Gastrocnemius medialis (tissue), 4 donors: ENCODE results near the gene PRELID3B. TPM values are rescaled to one million over a fixed set of nuclear protein-coding genes. Genes with fewer than 3 reads are reported as not detected.

Experiments used
- ATAC-seq, 2 donors: fragments of 150-250 bp; one replicate each; pipeline ENCODE4 v1.9.1; 2016
- DNase-seq, 2 donors: peaks; one replicate each; pipeline ENCODE4 v3.0.0-alpha.2; 2019
- H3K27ac ChIP-seq, 4 donors: fragments of 200-600 bp; sonication (generic); 1 replicate in 1 of 4; 2 replicates in 3 of 4; pipeline ENCODE4 v1.5.1; 2016 to 2018; ENCODE audit warnings: mild to moderate bottlenecking in 2 of 4, moderate library complexity in 1 of 4
- H3K27me3 ChIP-seq, 3 donors: fragments of 200-600 bp; sonication (generic) in 2 of 3; 1 replicate in 1 of 3; 2 replicates in 2 of 3; pipeline versions ENCODE4 v1.5.1 to v1.6.0; 2016 to 2019; ENCODE audit warnings: mild to moderate bottlenecking in 1 of 3, moderate library complexity in 1 of 3
- H3K36me3 ChIP-seq, 2 donors: fragments of 200-600 bp; sonication (generic) in 1 of 2; one replicate each; pipeline ENCODE4 v1.5.1; 2017 to 2018
- H3K4me1 ChIP-seq, 2 donors: fragments of 200-600 bp; sonication (generic) in 1 of 2; one replicate each; pipeline ENCODE4 v1.5.1; 2016 to 2017; ENCODE audit warnings: mild to moderate bottlenecking in 2 of 2
- H3K4me3 ChIP-seq, 4 donors: fragments of 200-600 bp; sonication (generic) in 3 of 4; 1 replicate in 1 of 4; 2 replicates in 3 of 4; pipeline ENCODE4 v1.5.1; 2016 to 2019; ENCODE audit warnings: mild to moderate bottlenecking in 2 of 4
- H3K9me3 ChIP-seq, 3 donors: fragments of 200-600 bp; sonication (generic) in 2 of 3; 1 replicate in 1 of 3; 2 replicates in 2 of 3; pipeline ENCODE4 v1.5.1; 2016 to 2019
- POLR2A ChIP-seq, 2 donors: fragments of 450-650 bp; IDR thresholded peaks; one replicate each; pipeline ENCODE4 v1.6.1; 2017; ENCODE audit warnings: antibody characterized with exemption in 2 of 2, mild to moderate bottlenecking in 2 of 2, moderate library complexity in 2 of 2
- in situ Hi-C, 4 donors: fragments of 200-750 bp; cut with MboI; loops; one replicate each; pipeline versions ENCODE4 v1.15.0 to v1.8.0; 2017; ENCODE audit warnings: low sequenced_read_pairs in 4 of 4
- intact Hi-C: fragments of 100-400 bp; cut with DNase I; formaldehyde crosslinking; loops from one replicate; pipeline ENCODE4 v1.15.1; 2023; ENCODE audit warnings: low total_unique reads
- total RNA-seq, 4 donors: library from RNA; depleted of rRNA; stranded (reverse); fragments of >200 nt; gene quantifications; one replicate each; pipeline versions ENCODE4 v1.1.0 to v1.2.3, GENCODE V29; 2016
- TF ChIP-seq, protein P1 (sequence below), 5 experiments: fragments of 450-650 bp in 3 of 5; fragments of 200-600 bp in 2 of 5; sonication (generic) in 2 of 5; IDR thresholded peaks in 4 of 5; conservative IDR thresholded peaks in 1 of 5; 1 replicate in 4 of 5; 2 replicates in 1 of 5; pipeline ENCODE4 v1.5.1; 2016 to 2019; ENCODE audit warnings: antibody characterized with exemption in 5 of 5, mild to moderate bottlenecking in 3 of 5, moderate library complexity in 3 of 5

The PRELID3B gene
- total RNA-seq, 4 donors from 2014 or later, result 31.6 to 41.3 (median 35.1) TPM

DNA sequence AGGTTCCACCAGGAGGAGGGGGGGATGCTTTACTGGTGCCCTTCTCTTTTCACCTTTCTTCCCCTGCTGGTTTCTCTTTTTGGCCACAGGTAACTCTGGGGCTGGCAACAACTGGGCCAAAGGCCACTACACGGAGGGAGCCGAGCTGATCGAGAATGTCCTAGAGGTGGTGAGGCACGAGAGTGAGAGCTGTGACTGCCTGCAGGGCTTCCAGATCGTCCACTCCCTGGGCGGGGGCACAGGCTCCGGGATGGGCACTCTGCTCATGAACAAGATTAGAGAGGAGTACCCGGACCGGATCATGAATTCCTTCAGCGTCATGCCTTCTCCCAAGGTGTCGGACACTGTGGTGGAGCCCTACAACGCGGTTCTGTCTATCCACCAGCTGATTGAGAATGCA lies 19.0 kb downstream of the PRELID3B start:
- H3K27ac ChIP-seq, result no peak overlapping the region
- H3K4me1 ChIP-seq, result peaks cover 12 to 15% of the 10 kb centered on the region in 2 donors
- H3K27me3 ChIP-seq, result no peaks in the 10 kb centered on the region
- H3K36me3 ChIP-seq, result peaks cover 0 to 47% of the 10 kb centered on the region in 2 donors
- no peak for DNase-seq
- TF ChIP-seq POLR2A (IDR thresholded peaks at IDR 0.05), result no peak
- TF ChIP-seq, protein P1, sequence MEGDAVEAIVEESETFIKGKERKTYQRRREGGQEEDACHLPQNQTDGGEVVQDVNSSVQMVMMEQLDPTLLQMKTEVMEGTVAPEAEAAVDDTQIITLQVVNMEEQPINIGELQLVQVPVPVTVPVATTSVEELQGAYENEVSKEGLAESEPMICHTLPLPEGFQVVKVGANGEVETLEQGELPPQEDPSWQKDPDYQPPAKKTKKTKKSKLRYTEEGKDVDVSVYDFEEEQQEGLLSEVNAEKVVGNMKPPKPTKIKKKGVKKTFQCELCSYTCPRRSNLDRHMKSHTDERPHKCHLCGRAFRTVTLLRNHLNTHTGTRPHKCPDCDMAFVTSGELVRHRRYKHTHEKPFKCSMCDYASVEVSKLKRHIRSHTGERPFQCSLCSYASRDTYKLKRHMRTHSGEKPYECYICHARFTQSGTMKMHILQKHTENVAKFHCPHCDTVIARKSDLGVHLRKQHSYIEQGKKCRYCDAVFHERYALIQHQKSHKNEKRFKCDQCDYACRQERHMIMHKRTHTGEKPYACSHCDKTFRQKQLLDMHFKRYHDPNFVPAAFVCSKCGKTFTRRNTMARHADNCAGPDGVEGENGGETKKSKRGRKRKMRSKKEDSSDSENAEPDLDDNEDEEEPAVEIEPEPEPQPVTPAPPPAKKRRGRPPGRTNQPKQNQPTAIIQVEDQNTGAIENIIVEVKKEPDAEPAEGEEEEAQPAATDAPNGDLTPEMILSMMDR (IDR thresholded peaks at IDR 0.05 in 4 of 5, conservative IDR thresholded peaks at IDR 0.05 in 1 of 5), result no peak
- H3K9me3 ChIP-seq, result no peaks in the 10 kb centered on the region
- intact Hi-C loops, result no loop called here
- H3K4me3 ChIP-seq, result no peak overlapping the region
- in situ Hi-C loops, result no loop called here
- no peak for ATAC-seq

DNA sequence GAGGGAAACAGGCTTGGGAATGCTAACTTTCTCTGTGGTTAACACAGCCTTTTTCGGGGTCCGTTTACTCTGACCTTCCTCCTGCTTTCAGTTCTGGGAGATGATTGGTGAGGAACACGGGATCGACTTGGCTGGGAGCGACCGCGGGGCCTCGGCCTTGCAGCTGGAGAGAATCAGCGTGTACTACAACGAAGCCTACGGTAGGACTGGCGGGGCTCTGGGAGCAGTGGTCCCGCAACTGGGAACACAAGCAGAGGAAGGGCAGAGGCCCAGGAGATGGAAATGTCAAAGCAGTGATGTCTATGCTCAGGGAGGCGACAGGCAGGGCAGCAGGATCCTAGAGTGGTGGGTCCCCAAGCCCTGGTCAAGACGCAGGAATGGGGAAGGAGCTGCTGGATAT lies 19.8 kb downstream of the PRELID3B start:
- H3K27me3 ChIP-seq, result no peaks in the 10 kb centered on the region
- no peak for TF ChIP-seq POLR2A (IDR thresholded peaks at IDR 0.05)
- H3K4me1 ChIP-seq, result peaks cover 3 to 6% of the 10 kb centered on the region in 2 donors
- no peaks in the 10 kb centered on the region for H3K9me3 ChIP-seq
- in situ Hi-C loops, result no loop called here
- no peak for DNase-seq
- peaks cover 0 to 39% of the 10 kb centered on the region in 2 donors for H3K36me3 ChIP-seq
- intact Hi-C loops, result no loop called here
- no peak for ATAC-seq
- H3K27ac ChIP-seq, result no peak overlapping the region
- H3K4me3 ChIP-seq, result no peak overlapping the region

DNA sequence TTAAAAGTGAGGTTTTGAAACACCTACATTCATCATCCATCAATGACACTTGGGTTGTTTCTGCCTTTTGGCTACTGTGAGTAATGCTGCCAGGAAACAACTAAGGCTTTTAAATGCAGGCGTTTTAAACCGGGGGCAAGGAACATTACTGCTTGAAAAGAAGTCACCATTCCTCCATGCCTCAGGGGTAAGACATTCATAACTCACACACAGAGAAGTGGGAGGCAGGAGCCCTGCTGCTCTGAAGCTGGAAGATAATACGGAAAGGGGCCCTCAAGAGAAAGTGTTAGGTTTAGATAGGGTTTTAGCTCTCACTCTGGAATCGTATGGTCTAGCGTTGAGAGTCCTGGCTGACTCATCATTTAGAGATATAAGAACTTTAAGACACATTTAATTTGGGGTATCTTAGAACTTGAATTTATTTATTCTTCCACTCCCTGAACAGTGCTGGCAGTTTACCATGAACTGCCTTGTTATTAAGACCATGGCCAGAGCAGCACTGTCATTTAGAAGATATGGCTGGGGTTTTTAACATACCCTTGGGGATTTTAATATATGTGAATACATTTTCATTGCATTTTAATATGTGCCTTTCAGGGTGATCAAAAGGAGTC lies 21.5 kb downstream of the PRELID3B start:
- no peaks in the 10 kb centered on the region for H3K9me3 ChIP-seq
- H3K4me1 ChIP-seq, result peaks cover 0 to 5% of the 10 kb centered on the region in 2 donors
- ATAC-seq (no peak), DNase-seq (no peak)
- no peak for TF ChIP-seq POLR2A (IDR thresholded peaks at IDR 0.05)
- TF ChIP-seq, protein P1 (IDR thresholded peaks at IDR 0.05 in 4 of 5, conservative IDR thresholded peaks at IDR 0.05 in 1 of 5), result no peak
- peaks cover 0 to 23% of the 10 kb centered on the region in 2 donors for H3K36me3 ChIP-seq
- in situ Hi-C loops (no loop called here), intact Hi-C loops (no loop called here)
- H3K27me3 ChIP-seq, result no peaks in the 10 kb centered on the region
- H3K27ac ChIP-seq, result no peak overlapping the region
- H3K4me3 ChIP-seq, result no peak overlapping the region

DNA sequence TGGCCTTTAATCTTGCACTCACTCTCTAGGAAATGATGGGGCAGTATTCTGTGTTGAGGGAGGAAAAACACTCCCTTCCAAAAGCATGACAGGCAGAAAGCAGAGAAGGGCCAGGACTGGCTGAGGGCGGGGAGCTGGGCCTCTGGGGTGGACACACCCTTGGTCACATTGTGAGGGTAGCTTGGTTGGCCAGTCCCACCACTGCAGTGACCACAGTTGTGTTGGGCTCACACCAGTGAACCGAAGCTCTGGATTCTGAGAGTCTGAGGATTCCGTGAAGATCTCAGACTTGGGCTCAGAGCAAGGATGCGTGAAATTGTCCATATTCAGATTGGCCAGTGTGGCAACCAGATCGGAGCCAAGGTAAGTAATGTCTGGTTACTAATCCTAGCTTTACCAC lies 23.4 kb downstream of the PRELID3B start, which contains the start of gene TUBB1:
Gene TUBB1, plus strand, starts transcription at position 213 of the 400 bp plus-strand sequence. Its CDS starts 94 bp downstream, at position 307.
- Histone ChIP-seq H3K36me3 (peaks cover 0 to 6% of the 10 kb centered on the region in 2 donors), H3K4me3 (no peak within 1 kb of the TSS), H3K9me3 (no peaks in the 10 kb centered on the region), H3K27me3 (no peaks in the 10 kb centered on the region), H3K4me1 (no peaks in the 10 kb centered on the region), H3K27ac (no peak within 1 kb of the TSS)
- in situ Hi-C loops, result no loop called here
- no peak for TF ChIP-seq POLR2A (IDR thresholded peaks at IDR 0.05)
- TF ChIP-seq, protein P1 (IDR thresholded peaks at IDR 0.05 in 4 of 5, conservative IDR thresholded peaks at IDR 0.05 in 1 of 5), result no peak
- ATAC-seq (no peak), DNase-seq (no peak)
- intact Hi-C loops, result no loop called here

DNA sequence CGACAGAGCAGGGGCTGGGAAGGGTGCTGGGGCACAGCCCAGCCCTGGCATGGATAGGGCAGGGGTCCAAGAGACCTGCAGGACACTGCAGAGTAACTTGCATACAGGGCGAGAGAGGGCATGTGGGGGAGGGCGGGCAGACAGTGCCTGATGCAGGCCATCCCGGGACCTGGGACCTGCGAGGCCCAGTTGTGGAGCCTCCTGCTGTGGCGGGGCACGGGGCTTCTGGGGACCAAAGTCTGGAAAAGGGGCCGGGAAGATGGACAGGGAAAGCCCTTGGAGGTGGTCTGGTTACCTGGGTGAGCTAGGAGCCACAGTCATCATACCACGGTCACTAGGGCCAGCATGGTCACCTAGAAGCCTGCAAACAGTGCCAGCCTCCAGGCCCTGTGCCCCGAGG lies 23.8 kb downstream of the PRELID3B start:
- DNase-seq (no peak), ATAC-seq (no peak)
- no peak overlapping the region for H3K27ac ChIP-seq
- in situ Hi-C loops, result no loop called here
- TF ChIP-seq POLR2A (IDR thresholded peaks at IDR 0.05), result no peak
- TF ChIP-seq, protein P1 (IDR thresholded peaks at IDR 0.05 in 4 of 5, conservative IDR thresholded peaks at IDR 0.05 in 1 of 5), result no peak
- no peak overlapping the region for H3K4me3 ChIP-seq
- H3K4me1 ChIP-seq, result no peaks in the 10 kb centered on the region
- peaks cover 0 to 2% of the 10 kb centered on the region in 2 donors for H3K36me3 ChIP-seq
- H3K27me3 ChIP-seq, result no peaks in the 10 kb centered on the region
- no peaks in the 10 kb centered on the region for H3K9me3 ChIP-seq
- intact Hi-C loops, result no loop called here
